Kidney (tissue), 14 donors: ENCODE results near the gene LDLRAP1. TPM values are rescaled to one million over a fixed set of nuclear protein-coding genes. Genes with fewer than 3 reads are reported as not detected.
A peak's percentile ranks its signal among the peaks of the same experiment; 100 is the strongest.

Experiments
- DNase-seq, 5 donors: peaks; one replicate each; pipeline ENCODE4 v3.0.0-alpha.2; 2013 to 2020
- FAIRE-seq: peaks from 2 replicates; lab custom pipeline; 2012; peaks lifted over from hg19 to GRCh38; lab: Jason Lieb, UNC
- H3K27ac ChIP-seq, 2 donors: one replicate each; pipeline ENCODE4 v1.7.0; 2013; ENCODE audit warnings: low read depth in 2 of 2, low read length in 2 of 2, inconsistent platforms in 1 of 2
- H3K27me3 ChIP-seq: one replicate; pipeline ENCODE4 v1.7.1; 2013; ENCODE audit warnings: low read length, inconsistent platforms; ENCODE audit not compliant: control insufficient read depth, insufficient read depth
- H3K36me3 ChIP-seq, 3 donors: one replicate each; pipeline versions ENCODE4 v1.7.0 to v1.7.1; 2013; ENCODE audit warnings: low read length in 3 of 3, control low read depth in 1 of 3, inconsistent platforms in 1 of 3; ENCODE audit not compliant: insufficient read depth in 3 of 3, control insufficient read depth in 2 of 3
- H3K4me1 ChIP-seq, 3 donors: one replicate each; pipeline versions ENCODE4 v1.7.0 to v1.7.1; 2013; ENCODE audit warnings: low read length in 3 of 3, inconsistent platforms in 1 of 3, low read depth in 1 of 3; ENCODE audit not compliant: control insufficient read depth in 2 of 3, insufficient read depth in 2 of 3
- H3K4me3 ChIP-seq, 3 donors: one replicate each; pipeline versions ENCODE4 v1.7.0 to v1.8.1; 2013; ENCODE audit warnings: low read length in 3 of 3, control low read depth in 1 of 3, inconsistent platforms in 1 of 3
- H3K9ac ChIP-seq, 3 donors: one replicate each; pipeline versions ENCODE4 v1.7.0 to v1.7.1; 2013; ENCODE audit warnings: low read length in 3 of 3, control low read depth in 1 of 3, inconsistent platforms in 1 of 3
- H3K9me3 ChIP-seq, 3 donors: one replicate each; pipeline versions ENCODE4 v1.7.0 to v1.7.1; 2013; ENCODE audit warnings: low read length in 3 of 3, control low read depth in 1 of 3, inconsistent platforms in 1 of 3; ENCODE audit not compliant: control insufficient read depth in 2 of 3, insufficient read depth in 1 of 3
- intact Hi-C: fragments of 100-400 bp; cut with DNase I; formaldehyde crosslinking; loops from one replicate; pipeline ENCODE4 v1.11.1; 2022
- polyA plus RNA-seq: library from polyadenylated mRNA; stranded (reverse); fragments of 350-450 nt; fragmentation: Illumina TruSeq; extraction: RNeasy Lipid Tissue Mini Kit (QIAGEN cat#74804); gene quantifications from one replicate; pipeline ENCODE4 v1.2.3, GENCODE V29; 2014; ENCODE audit warnings: low read depth, low replicate concordance; ENCODE audit not compliant: insufficient read depth
- total RNA-seq: library from RNA; stranded (reverse); fragmentation: NEBNext Ultra II Directional; extraction: Animal tissue kit (Norgen Biotek cat#: 25700); gene quantifications from one replicate; pipeline ENCODE4 v1.2.1, GENCODE V29; 2021
- TF ChIP-seq, protein P1 (sequence below): IDR thresholded peaks from 3 replicates; pipeline ENCODE4 v1.5.1; 2012; ENCODE audit warnings: mild to moderate bottlenecking, moderate library complexity, borderline replicate concordance; ENCODE audit not compliant: insufficient read depth; ENCODE audit errors: extremely low read depth
- donor health status: control.
- donor health status: control.
- donor health status: control.
- donor health status: control.
- donor health status: control.
- donor health status: DM: yes; HTN: yes; CAD: no.
- donor health status: Normal renal cell carcinoma (clear cell type).

The LDLRAP1 gene
- total and polyA plus RNA-seq, 2 donors from 2014 or later, result 14.4 to 26.2 TPM

DNA sequence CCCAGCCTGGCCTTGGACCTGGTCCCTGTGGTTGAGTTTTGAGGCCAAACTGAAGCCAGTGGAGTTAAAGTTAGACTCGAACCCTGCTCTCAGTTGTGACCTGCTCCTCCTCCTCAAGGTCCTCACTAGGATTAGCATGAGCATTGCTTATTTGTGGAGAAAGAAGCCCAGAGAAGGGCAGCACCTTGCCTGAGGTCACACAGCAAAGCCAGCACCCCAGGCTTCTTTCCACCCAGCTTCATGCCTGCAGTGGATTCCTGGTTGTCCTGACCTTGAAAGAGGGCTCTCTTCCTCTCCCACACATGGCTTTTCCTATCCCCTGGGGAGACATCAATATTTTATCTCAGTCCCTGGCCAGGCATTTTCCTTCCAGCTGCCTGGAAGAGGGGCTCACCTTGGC, 2.8 kb downstream of the LDLRAP1 start:
- Histone ChIP-seq H3K4me3 (no peak overlapping the region), H3K27ac (no peak overlapping the region), H3K4me1 (peaks cover 0 to 39% (median 30%) of the 10 kb centered on the region in 3 donors), H3K36me3 (no peaks in the 10 kb centered on the region), H3K9me3 (no peaks in the 10 kb centered on the region), H3K9ac (no peak overlapping the region), H3K27me3 (no peaks in the 10 kb centered on the region)
- FAIRE-seq, result no peak
- intact Hi-C loops, result no loop called here
- no peak for DNase-seq
- TF ChIP-seq, protein P1, sequence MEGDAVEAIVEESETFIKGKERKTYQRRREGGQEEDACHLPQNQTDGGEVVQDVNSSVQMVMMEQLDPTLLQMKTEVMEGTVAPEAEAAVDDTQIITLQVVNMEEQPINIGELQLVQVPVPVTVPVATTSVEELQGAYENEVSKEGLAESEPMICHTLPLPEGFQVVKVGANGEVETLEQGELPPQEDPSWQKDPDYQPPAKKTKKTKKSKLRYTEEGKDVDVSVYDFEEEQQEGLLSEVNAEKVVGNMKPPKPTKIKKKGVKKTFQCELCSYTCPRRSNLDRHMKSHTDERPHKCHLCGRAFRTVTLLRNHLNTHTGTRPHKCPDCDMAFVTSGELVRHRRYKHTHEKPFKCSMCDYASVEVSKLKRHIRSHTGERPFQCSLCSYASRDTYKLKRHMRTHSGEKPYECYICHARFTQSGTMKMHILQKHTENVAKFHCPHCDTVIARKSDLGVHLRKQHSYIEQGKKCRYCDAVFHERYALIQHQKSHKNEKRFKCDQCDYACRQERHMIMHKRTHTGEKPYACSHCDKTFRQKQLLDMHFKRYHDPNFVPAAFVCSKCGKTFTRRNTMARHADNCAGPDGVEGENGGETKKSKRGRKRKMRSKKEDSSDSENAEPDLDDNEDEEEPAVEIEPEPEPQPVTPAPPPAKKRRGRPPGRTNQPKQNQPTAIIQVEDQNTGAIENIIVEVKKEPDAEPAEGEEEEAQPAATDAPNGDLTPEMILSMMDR, result no peak

DNA sequence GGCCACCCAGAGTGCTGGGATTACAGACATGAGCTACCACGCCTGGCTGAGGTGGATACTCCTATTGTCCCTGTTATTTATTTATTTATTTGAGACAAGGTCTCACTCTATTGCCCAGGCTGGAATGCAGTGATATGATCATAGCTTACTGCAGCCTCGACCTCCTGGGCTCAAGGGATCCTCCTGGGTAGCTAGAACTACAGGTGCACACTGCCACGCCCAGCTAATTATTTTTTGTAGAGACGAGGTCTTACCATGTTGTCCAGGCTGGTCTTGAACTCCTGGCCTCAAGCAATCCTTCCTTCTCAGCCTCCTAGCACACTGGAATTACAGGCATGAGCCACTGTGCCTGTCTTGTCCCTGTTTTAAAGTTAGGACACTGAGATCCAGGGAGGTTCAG, 5.2 kb downstream of the LDLRAP1 start:
- Histone ChIP-seq H3K36me3 (no peaks in the 10 kb centered on the region), H3K9me3 (no peaks in the 10 kb centered on the region), H3K9ac (no peak overlapping the region), H3K27ac (peak overlapping the region in 1 of 2 donors; percentile 53), H3K4me1 (peaks cover 0 to 49% (median 33%) of the 10 kb centered on the region in 3 donors), H3K27me3 (no peaks in the 10 kb centered on the region), H3K4me3 (no peak overlapping the region)
- intact Hi-C loops, result no loop called here
- no peak for DNase-seq
- TF ChIP-seq, protein P1, result no peak
- no peak for FAIRE-seq

DNA sequence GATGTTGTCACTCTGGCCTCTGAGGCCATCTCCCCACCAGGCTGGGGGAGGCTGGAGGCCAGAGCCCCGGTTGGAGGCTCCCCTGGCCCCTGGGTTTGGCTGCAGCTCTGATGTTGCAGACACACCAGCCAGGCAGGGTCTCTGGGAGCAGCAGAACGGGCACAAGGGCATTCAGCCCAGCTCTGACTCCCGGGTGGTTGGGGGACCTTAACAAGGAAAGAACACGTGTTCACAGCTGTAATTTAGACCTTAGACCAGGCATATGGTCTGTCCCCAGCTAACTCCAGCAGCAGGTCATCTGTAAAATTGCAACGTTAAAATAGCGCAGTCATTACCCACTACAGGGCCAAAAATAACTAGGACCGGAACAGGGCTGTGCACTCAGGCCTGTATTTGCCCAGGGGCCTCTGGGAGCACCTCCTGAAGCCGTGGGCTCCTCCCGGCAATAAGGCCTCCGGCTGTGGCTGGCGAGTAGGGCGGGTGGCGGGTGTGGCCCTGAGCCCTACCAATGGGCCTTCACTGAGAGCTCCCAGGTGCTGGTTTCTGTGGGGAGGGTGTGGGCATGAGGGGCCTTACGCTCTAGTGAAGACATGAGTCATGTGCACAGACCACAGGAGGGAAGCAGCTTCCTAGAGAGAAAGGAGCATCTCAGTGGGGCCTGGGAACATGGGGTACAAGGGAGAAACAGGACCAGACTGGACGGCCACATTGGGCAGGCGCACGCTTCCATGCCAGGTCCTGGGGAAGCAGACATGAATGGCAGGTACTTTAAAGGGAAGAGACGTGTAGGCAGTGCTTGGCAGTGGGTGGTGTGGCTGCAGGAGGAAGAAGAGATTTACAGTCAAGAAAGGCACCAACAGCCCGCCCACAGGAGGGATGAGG, 6.1 kb downstream of the LDLRAP1 start:
- H3K4me1 ChIP-seq, result peaks cover 0 to 54% (median 33%) of the 10 kb centered on the region in 3 donors
- H3K9ac ChIP-seq, result no peak overlapping the region
- TF ChIP-seq, protein P1, result no peak
- no peak overlapping the region for H3K4me3 ChIP-seq
- H3K9me3 ChIP-seq, result no peaks in the 10 kb centered on the region
- H3K36me3 ChIP-seq, result peaks cover 0 to 2% (median 0%) of the 10 kb centered on the region in 3 donors
- H3K27ac ChIP-seq, result peak overlapping the region; percentile 33 to 74
- FAIRE-seq (no peak), DNase-seq (peak in 2 of 5 donors; percentile 73 to 93)
- intact Hi-C loops, result no loop called here
- no peaks in the 10 kb centered on the region for H3K27me3 ChIP-seq
